Measurements from ENCODE around the gene CORO2A. TPM values are rescaled to one million over a fixed set of nuclear protein-coding genes. Genes with fewer than 3 reads are reported as not detected.

The CORO2A gene
- polyA plus RNA-seq, 1 of the 3 experiments (the other 2 are of a cell fraction), result 2.3 TPM

DNA sequence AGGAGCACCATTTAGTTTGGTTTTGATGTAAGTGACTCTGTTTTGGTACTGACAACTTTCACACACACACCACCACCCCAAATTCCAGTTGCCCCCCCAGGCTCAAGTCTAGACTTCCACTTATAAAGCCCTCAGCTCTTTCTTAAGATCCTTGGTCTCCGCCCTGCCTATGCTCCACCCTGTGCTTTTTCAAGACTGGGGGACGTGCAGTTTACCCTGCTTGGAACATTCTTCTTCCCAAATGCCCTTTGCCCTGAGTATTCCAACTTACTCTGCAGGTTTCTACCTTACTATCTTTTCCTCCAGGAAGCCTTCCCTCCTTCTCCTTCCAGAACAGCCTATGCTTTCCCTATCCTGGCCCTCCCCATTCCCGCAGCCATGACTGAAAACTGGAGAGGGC, 72.0 kb downstream of the CORO2A start (continued):
- TF ChIP-seq MXI1 (IDR thresholded peaks at IDR 0.05; ENCODE audit: low read depth, low read length) (no peak), EZH2phosphoT487 (IDR thresholded peaks at IDR 0.05; ENCODE audit: borderline replicate concordance, low read depth) (no peak), SIN3A (IDR thresholded peaks at IDR 0.05; ENCODE audit: borderline replicate concordance, low read depth, low read length) (no peak), RXRA (IDR thresholded peaks at IDR 0.05; ENCODE audit: borderline replicate concordance, low read depth) (no peak), TAF1 (IDR thresholded peaks at IDR 0.05; ENCODE audit: borderline replicate concordance, low read depth, low read length) (no peak), NRF1 (IDR thresholded peaks at IDR 0.05; ENCODE audit: low read depth, low read length) (no peak), FOXJ3 (CRISPR knock-in tag; IDR thresholded peaks at IDR 0.05) (no peak), GATA2 (CRISPR knock-in tag; IDR thresholded peaks at IDR 0.05) (no peak)
- TF ChIP-seq, protein P1, sequence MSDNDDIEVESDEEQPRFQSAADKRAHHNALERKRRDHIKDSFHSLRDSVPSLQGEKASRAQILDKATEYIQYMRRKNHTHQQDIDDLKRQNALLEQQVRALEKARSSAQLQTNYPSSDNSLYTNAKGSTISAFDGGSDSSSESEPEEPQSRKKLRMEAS (IDR thresholded peaks at IDR 0.05; ENCODE audit: low read depth), result no peak
- TF ChIP-seq, protein P2, sequence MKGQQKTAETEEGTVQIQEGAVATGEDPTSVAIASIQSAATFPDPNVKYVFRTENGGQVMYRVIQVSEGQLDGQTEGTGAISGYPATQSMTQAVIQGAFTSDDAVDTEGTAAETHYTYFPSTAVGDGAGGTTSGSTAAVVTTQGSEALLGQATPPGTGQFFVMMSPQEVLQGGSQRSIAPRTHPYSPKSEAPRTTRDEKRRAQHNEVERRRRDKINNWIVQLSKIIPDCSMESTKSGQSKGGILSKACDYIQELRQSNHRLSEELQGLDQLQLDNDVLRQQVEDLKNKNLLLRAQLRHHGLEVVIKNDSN (IDR thresholded peaks at IDR 0.05; ENCODE audit: borderline replicate concordance, low read depth), result no peak
- TF ChIP-seq, protein P3, sequence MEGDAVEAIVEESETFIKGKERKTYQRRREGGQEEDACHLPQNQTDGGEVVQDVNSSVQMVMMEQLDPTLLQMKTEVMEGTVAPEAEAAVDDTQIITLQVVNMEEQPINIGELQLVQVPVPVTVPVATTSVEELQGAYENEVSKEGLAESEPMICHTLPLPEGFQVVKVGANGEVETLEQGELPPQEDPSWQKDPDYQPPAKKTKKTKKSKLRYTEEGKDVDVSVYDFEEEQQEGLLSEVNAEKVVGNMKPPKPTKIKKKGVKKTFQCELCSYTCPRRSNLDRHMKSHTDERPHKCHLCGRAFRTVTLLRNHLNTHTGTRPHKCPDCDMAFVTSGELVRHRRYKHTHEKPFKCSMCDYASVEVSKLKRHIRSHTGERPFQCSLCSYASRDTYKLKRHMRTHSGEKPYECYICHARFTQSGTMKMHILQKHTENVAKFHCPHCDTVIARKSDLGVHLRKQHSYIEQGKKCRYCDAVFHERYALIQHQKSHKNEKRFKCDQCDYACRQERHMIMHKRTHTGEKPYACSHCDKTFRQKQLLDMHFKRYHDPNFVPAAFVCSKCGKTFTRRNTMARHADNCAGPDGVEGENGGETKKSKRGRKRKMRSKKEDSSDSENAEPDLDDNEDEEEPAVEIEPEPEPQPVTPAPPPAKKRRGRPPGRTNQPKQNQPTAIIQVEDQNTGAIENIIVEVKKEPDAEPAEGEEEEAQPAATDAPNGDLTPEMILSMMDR (IDR thresholded peaks at IDR 0.05), result no peak

DNA sequence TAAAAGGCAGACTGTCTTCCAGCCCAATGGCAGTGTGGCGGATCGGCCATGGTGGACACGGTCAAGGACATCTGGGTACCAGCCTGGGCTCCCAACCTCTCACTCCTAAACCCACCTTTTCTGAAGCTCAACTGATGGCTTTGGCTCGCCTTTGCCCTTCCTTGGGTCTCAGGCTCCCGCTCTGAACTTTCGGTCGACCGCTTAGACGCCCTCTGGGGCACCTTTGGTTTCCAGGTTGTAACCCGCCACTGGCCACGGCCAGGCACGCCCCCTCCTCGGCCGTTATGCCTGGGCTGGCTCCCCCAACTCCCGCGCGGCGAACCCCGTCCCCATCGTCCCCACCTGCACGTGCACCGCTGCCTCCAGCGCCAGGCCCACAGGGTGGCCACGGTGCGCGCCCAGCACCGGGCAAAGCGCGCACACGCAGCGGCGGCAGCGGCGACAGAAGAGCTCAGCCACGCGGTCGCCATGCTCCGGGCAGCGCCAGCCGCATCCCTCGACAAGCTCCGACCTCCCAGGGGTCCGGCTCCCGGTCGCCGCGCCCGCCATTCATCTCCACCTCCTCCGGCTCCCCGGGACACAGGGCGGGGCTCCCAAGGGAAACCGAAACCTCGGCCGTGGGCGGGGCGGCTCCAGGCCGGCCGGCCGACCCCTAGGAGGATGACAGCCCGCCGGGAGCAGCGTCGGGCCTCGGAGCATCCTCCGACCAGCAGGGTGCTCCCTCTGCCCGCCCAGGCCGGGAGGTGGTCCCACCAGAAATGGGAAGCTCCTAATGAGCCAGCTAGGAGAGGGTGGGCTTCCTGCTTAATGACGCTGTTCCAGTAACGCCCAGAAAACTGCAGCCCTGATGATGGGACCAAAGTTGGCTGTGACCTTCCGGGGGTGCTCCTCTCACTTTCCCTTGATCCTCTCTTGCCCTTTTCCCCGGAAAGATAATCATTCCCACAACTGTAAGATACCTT, 73.5 kb downstream of the CORO2A start, which contains the start of gene TRIM14:
Gene TRIM14 (minus strand): TSS at position 583 of the 962 bp plus-strand sequence. CDS start 34 bp downstream, at position 549.
- Histone ChIP-seq H2AFZ (ENCODE audit: low read depth) (peak within 1 kb of the TSS; percentile 95), H3F3A (replicated peaks; ENCODE audit: insufficient read depth) (no peaks in the 10 kb centered on the region), H3K36me3 (replicated peaks in 1 of 2; ENCODE audit: control insufficient read depth in 1 of 2, insufficient read depth in 2 of 2, low read length in 1 of 2) (no peaks in the 10 kb centered on the region), H3K79me2 (ENCODE audit: insufficient read depth) (no peaks in the 10 kb centered on the region), H3K4me3 (ENCODE audit: low read depth in 2 of 2, low read length in 1 of 2) (peak within 1 kb of the TSS; percentile 64 to 65), H3K4me2 (peak within 1 kb of the TSS; percentile 88), H3K9me3 (no peaks in the 10 kb centered on the region), H4K20me1 (ENCODE audit: insufficient read depth) (no peaks in the 10 kb centered on the region), H3K9ac (peak within 1 kb of the TSS; percentile 59), H3K4me1 (ENCODE audit: control insufficient read depth in 1 of 2, insufficient read depth in 2 of 2, low read depth in 1 of 2, low read length in 1 of 2) (peaks cover 0 to 30% of the 10 kb centered on the region in 2 experiments; a peak in 3 of 4 replicates), H3K27ac (ENCODE audit: low read depth in 2 of 2, low read length in 1 of 2) (peak within 1 kb of the TSS; percentile 21 to 30; a peak in 2 of 4 replicates), H3K27me3 (ENCODE audit: insufficient read depth) (no peaks in the 10 kb centered on the region), H3K9me2 (no peaks in the 10 kb centered on the region)
- 32% methylated on average over 23 of the region's 71 CpGs for WGBS (ENCODE audit: low lambda C conversion rate)
- POLR2A ChIA-PET, result interaction anchor here (0.8 to 1.6 kb wide), 4 partner anchors 10 to 77 kb away, joined by 3 to 6 read pairs (median 4); no protein-coding TSS in a partner anchor
- DNase-seq, result peak; percentile 90
- CTCF ChIA-PET, result interaction anchor here (0.7 to 2.6 kb wide), 23 partner anchors 8 to 190 kb away, joined by 3 to 19 read pairs (median 4); no protein-coding TSS in a partner anchor
- TF ChIP-seq, protein P4, sequence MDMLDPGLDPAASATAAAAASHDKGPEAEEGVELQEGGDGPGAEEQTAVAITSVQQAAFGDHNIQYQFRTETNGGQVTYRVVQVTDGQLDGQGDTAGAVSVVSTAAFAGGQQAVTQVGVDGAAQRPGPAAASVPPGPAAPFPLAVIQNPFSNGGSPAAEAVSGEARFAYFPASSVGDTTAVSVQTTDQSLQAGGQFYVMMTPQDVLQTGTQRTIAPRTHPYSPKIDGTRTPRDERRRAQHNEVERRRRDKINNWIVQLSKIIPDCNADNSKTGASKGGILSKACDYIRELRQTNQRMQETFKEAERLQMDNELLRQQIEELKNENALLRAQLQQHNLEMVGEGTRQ (IDR thresholded peaks at IDR 0.05; ENCODE audit: borderline replicate concordance, low read depth, low read length), result no peak
- TF ChIP-seq JUND (IDR thresholded peaks at IDR 0.05), result no peak
- no peak for TF ChIP-seq RFX5 (IDR thresholded peaks at IDR 0.05; ENCODE audit: low read length)
- TF ChIP-seq FOXM1 (IDR thresholded peaks at IDR 0.05; ENCODE audit: low read depth), result no peak
- TF ChIP-seq, protein P5, sequence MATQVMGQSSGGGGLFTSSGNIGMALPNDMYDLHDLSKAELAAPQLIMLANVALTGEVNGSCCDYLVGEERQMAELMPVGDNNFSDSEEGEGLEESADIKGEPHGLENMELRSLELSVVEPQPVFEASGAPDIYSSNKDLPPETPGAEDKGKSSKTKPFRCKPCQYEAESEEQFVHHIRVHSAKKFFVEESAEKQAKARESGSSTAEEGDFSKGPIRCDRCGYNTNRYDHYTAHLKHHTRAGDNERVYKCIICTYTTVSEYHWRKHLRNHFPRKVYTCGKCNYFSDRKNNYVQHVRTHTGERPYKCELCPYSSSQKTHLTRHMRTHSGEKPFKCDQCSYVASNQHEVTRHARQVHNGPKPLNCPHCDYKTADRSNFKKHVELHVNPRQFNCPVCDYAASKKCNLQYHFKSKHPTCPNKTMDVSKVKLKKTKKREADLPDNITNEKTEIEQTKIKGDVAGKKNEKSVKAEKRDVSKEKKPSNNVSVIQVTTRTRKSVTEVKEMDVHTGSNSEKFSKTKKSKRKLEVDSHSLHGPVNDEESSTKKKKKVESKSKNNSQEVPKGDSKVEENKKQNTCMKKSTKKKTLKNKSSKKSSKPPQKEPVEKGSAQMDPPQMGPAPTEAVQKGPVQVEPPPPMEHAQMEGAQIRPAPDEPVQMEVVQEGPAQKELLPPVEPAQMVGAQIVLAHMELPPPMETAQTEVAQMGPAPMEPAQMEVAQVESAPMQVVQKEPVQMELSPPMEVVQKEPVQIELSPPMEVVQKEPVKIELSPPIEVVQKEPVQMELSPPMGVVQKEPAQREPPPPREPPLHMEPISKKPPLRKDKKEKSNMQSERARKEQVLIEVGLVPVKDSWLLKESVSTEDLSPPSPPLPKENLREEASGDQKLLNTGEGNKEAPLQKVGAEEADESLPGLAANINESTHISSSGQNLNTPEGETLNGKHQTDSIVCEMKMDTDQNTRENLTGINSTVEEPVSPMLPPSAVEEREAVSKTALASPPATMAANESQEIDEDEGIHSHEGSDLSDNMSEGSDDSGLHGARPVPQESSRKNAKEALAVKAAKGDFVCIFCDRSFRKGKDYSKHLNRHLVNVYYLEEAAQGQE (IDR thresholded peaks at IDR 0.05; ENCODE audit: low read depth, low read length), result no peak
- TF ChIP-seq GATA2 (CRISPR knock-in tag; IDR thresholded peaks at IDR 0.05), result no peak
- no peak for TF ChIP-seq RCOR1 (IDR thresholded peaks at IDR 0.05; ENCODE audit: low read length)
- TF ChIP-seq, protein P6, sequence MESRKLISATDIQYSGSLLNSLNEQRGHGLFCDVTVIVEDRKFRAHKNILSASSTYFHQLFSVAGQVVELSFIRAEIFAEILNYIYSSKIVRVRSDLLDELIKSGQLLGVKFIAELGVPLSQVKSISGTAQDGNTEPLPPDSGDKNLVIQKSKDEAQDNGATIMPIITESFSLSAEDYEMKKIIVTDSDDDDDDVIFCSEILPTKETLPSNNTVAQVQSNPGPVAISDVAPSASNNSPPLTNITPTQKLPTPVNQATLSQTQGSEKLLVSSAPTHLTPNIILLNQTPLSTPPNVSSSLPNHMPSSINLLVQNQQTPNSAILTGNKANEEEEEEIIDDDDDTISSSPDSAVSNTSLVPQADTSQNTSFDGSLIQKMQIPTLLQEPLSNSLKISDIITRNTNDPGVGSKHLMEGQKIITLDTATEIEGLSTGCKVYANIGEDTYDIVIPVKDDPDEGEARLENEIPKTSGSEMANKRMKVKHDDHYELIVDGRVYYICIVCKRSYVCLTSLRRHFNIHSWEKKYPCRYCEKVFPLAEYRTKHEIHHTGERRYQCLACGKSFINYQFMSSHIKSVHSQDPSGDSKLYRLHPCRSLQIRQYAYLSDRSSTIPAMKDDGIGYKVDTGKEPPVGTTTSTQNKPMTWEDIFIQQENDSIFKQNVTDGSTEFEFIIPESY (IDR thresholded peaks at IDR 0.05; ENCODE audit: borderline replicate concordance, low read depth), result no peak
- peak; percentile 32; the same call in 1 of the 2 replicates for TF ChIP-seq GABPA (IDR thresholded peaks at IDR 0.05; ENCODE audit: low read depth)
- TF ChIP-seq ELF1 (IDR thresholded peaks at IDR 0.05), result no peak
